K562 (cell line): ENCODE measurements around the gene GPAT3. TPM values are rescaled to one million over a fixed set of nuclear protein-coding genes. Genes with fewer than 3 reads are reported as not detected.

Source experiments
- ATAC-seq: fragments of 200-7000 bp; cut with Tn5 transposase; 3 replicates; pipeline ENCODE4 v1.9.1; 2020; ENCODE audit warnings: moderate library complexity
- BruUV-seq: library from RNA; stranded (reverse); fragments of 400-500 nt; replicated peaks from 2 replicates; lab custom pipeline; 2021; lab: Mats Ljungman, UMichigan
- CTCF ChIA-PET: fragments of 300-600 bp; formaldehyde crosslinking; extraction: SDS; loops from one replicate; lab custom pipeline; 2021; ENCODE audit warnings: low intra/inter-chr PET ratio; lab: Yijun Ruan, JAX
- POLR2A ChIA-PET: fragments of 300-600, 350-650 bp; sonication (Branson Sonifier 250); formaldehyde crosslinking; extraction: SDS; loops from one replicate; lab custom pipeline; 2021; ENCODE audit warnings: antibody characterized with exemption, inconsistent platforms; lab: Yijun Ruan, JAX
- DNase-seq, 4 experiments: peaks; one replicate each; pipeline versions ENCODE4 v3.0.0 to v3.0.0-alpha.2; 2011 to 2018; ENCODE audit warnings: low spot score in 3 of 4, mixed read lengths in 3 of 4; ENCODE audit errors: extremely low read depth in 1 of 4
- FAIRE-seq: peaks from 2 replicates; lab custom pipeline; 2011; peaks lifted over from hg19 to GRCh38; lab: Jason Lieb, UNC
- H2AFZ ChIP-seq: 2 replicates; pipeline ENCODE4 v1.6.0; 2011; ENCODE audit warnings: low read depth, low read length, control low read depth, inconsistent platforms
- H3K27ac ChIP-seq: fragments of 200-600 bp; 3 replicates; pipeline ENCODE4 v1.8.0; 2011; ENCODE audit warnings: low read depth, mild to moderate bottlenecking, control low read depth, inconsistent platforms, low read length, moderate library complexity, mixed read lengths; ENCODE audit errors: extremely low read depth
- H3K27me3 ChIP-seq, 2 experiments: fragments of 300-600 bp in 1 of 2; 2 replicates in 1 of 2; 3 replicates in 1 of 2; pipeline versions ENCODE4 v1.6.0 to v1.8.0; 2011; ENCODE audit warnings: inconsistent platforms in 2 of 2, low read length in 2 of 2, mild to moderate bottlenecking in 1 of 2, mixed read lengths in 1 of 2, moderate library complexity in 1 of 2; ENCODE audit not compliant: control insufficient read depth in 2 of 2, insufficient read depth in 2 of 2
- H3K36me3 ChIP-seq: fragments of 300-600 bp; 3 replicates; pipeline ENCODE4 v1.8.0; 2011; ENCODE audit warnings: mild to moderate bottlenecking, low read length, inconsistent platforms; ENCODE audit not compliant: control insufficient read depth, insufficient read depth
- H3K4me1 ChIP-seq, 2 experiments: fragments of 200-600 bp in 1 of 2; replicated peaks in 1 of 2; 2 replicates in 1 of 2; 3 replicates in 1 of 2; pipeline versions ENCODE4 v1.5.1 to v1.8.0; 2011; ENCODE audit warnings: inconsistent platforms in 2 of 2, low read length in 2 of 2, mild to moderate bottlenecking in 1 of 2, mixed read lengths in 1 of 2, moderate library complexity in 1 of 2; ENCODE audit not compliant: control insufficient read depth in 2 of 2, insufficient read depth in 2 of 2
- H3K4me2 ChIP-seq: 2 replicates; pipeline ENCODE4 v1.6.1; 2011; ENCODE audit warnings: low read length, control low read depth, inconsistent platforms, mixed read lengths; ENCODE audit not compliant: insufficient read depth
- H3K4me3 ChIP-seq: fragments of 200-600 bp; sonication (generic), shearing (Covaris generic); 2 replicates; pipeline ENCODE4 v1.5.1; 2016; ENCODE audit warnings: control low read depth, inconsistent platforms
- H3K79me2 ChIP-seq: fragments of 200-600 bp; 3 replicates; pipeline ENCODE4 v1.8.0; 2011; ENCODE audit warnings: low read length, inconsistent platforms; ENCODE audit not compliant: control insufficient read depth, insufficient read depth
- H3K9ac ChIP-seq, 2 experiments: 2 replicates each; pipeline versions ENCODE4 v1.6.0 to v1.6.1; 2011; ENCODE audit warnings: low read depth in 2 of 2, low read length in 2 of 2, control low read depth in 1 of 2, inconsistent platforms in 1 of 2, mild to moderate bottlenecking in 1 of 2, mixed read lengths in 1 of 2; ENCODE audit not compliant: insufficient read depth in 1 of 2
- H3K9me1 ChIP-seq: one replicate; pipeline ENCODE4 v1.6.0; 2011; ENCODE audit warnings: inconsistent platforms, mild to moderate bottlenecking, low read length, moderate library complexity; ENCODE audit not compliant: control insufficient read depth, insufficient read depth
- H3K9me3 ChIP-seq: replicated peaks from 2 replicates; pipeline ENCODE4 v1.5.1; 2011; ENCODE audit warnings: low read depth, low read length, inconsistent platforms; ENCODE audit not compliant: control insufficient read depth, insufficient read depth
- H4K20me1 ChIP-seq: replicated peaks from 2 replicates; pipeline ENCODE4 v1.6.1; 2011; ENCODE audit warnings: low read length, inconsistent platforms, mixed read lengths; ENCODE audit not compliant: control insufficient read depth, insufficient read depth
- GTF2E2 ChIP-seq: fragments of 200-800 bp; sonication (Bioruptor generic); IDR thresholded peaks from 2 replicates; pipeline ENCODE4 v1.6.1; 2016; ENCODE audit warnings: missing genetic modification characterization, missing compliant biosample characterization
- HIVEP1 ChIP-seq: fragments of 250-450 bp; sonication (Bioruptor Pico); IDR thresholded peaks from 2 replicates; pipeline ENCODE4 v1.4.0; 2020; ENCODE audit warnings: mild to moderate bottlenecking
- RAD21 ChIP-seq, 2 experiments: fragments of 250-450 bp in 1 of 2; fragments of 450-650 bp in 1 of 2; sonication (Bioruptor Pico) in 1 of 2; formaldehyde crosslinking in 1 of 2; IDR thresholded peaks in 1 of 2; conservative IDR thresholded peaks in 1 of 2; 2 replicates each; pipeline versions ENCODE4 v1.4.0 to v1.8.0; 2020 to 2022; ENCODE audit warnings: mild to moderate bottlenecking in 2 of 2, moderate library complexity in 1 of 2
- RBBP5 ChIP-seq: fragments of 200-600 bp; sonication (generic); IDR thresholded peaks from 2 replicates; pipeline ENCODE4 v1.6.1; 2012; ENCODE audit warnings: borderline replicate concordance, mild to moderate bottlenecking, low read length, control low read depth, inconsistent platforms; ENCODE audit not compliant: insufficient read depth, poor library complexity, severe bottlenecking
- REST ChIP-seq, 2 experiments: fragments of 450-650 bp; formaldehyde crosslinking in 1 of 2; IDR thresholded peaks; 2 replicates each; pipeline versions ENCODE4 v1.4.0 to v1.6.1; 2014 to 2020; ENCODE audit warnings: mild to moderate bottlenecking in 2 of 2, borderline replicate concordance in 1 of 2, low read depth in 1 of 2
- ZBTB8A ChIP-seq: fragments of 450-650 bp; IDR thresholded peaks from 2 replicates; pipeline ENCODE4 v1.6.1; 2018; ENCODE audit warnings: mild to moderate bottlenecking, moderate library complexity; ENCODE audit not compliant: partially characterized antibody
- WGBS: fragments of 100-300 bp; shearing (Covaris generic); methylation state at CpG from one replicate; pipeline ENCODE4 v1.1.6; 2016; ENCODE audit warnings: low coverage, mixed read lengths; ENCODE audit not compliant: insufficient coverage; ENCODE audit errors: missing lambda C conversion rate; 5-methylcytosine and 5-hydroxymethylcytosine counted together
- in situ Hi-C: fragments of 300-500 bp; cut with MboI; formaldehyde crosslinking; loops from 4 replicates; pipeline ENCODE4 v1.15.0; 2018; ENCODE audit warnings: inconsistent platforms, mixed read lengths
- intact Hi-C: fragments of 100-400 bp; cut with micrococcal nuclease; formaldehyde crosslinking; loops from 2 replicates; pipeline ENCODE4 v1.14.2; 2022
- polyA plus RNA-seq, 8 experiments: library from polyadenylated mRNA; depleted of rRNA in 4 of 8; stranded (reverse) in 5 of 8; unstranded in 3 of 8; fragments of >200 nt; fragmentation: Nextera tagmentation in 2 of 8; fragmentation: Illumina TruSeq in 1 of 8; extraction: Ambion mirVana in 2 of 8; extraction: Trizol in 1 of 8; gene quantifications; 2 replicates each; pipeline versions ENCODE4 v1.2.1 to v1.2.3, GENCODE V29; 2011 to 2014; ENCODE audit warnings: inconsistent platforms in 1 of 8, missing spikeins in 1 of 8
- total RNA-seq, 7 experiments: library from RNA; depleted of rRNA in 6 of 7; stranded (reverse); fragments of >200 nt in 6 of 7; fragmentation: Illumina TruSeq in 2 of 7; extraction: Trizol in 2 of 7; gene quantifications; 2 replicates each; pipeline versions ENCODE4 v1.2.1 to v1.2.3, GENCODE V29; 2011 to 2021; ENCODE audit warnings: low replicate concordance in 1 of 7
- TF ChIP-seq, protein P1 (sequence below), 3 experiments: IDR thresholded peaks in 2 of 3; conservative IDR thresholded peaks in 1 of 3; 2 replicates each; pipeline ENCODE4 v1.5.1; 2011 to 2012; ENCODE audit warnings: low read length in 3 of 3, mild to moderate bottlenecking in 3 of 3, control low read depth in 2 of 3, improper control_type of control experiment in 1 of 3, inconsistent platforms in 1 of 3, low read depth in 1 of 3, mixed read lengths in 1 of 3, moderate library complexity in 1 of 3; ENCODE audit not compliant: insufficient read depth in 2 of 3

GPAT3 gene
- total and polyA plus RNA-seq, 9 of the 15 experiments (the other 6 are each of a cell fraction or from before 2014, with no cell fraction given): 4.1 to 16.1 (median 13.1) TPM

DNA sequence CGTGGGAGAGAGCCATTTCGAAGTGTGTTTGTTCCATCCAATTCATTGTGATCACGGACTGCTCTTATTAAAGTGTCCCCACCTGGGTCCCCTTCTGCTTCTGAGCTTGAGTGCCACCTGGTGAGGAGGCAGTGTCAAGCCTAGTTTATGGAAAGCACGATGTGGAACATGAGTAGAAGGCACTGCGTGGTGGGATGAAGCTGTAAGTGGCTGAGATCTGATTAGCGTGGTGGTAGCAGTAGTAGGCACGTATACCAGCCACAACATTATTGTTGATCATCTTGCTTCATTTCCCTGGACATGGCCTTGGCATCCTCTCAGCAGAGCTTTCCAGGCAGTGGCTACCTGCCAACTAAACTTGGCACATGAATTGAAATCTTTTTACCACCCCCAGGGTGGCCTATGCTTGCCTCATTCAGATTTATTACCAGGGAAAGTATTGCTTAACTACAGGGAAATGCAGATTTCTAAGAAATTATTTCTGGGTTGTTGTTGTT is 46.4 kb downstream of the GPAT3 start:
- POLR2A ChIA-PET: interaction anchor here (1.1 kb wide), 1 partner anchor 12 kb away, joined by 3 read pairs; no protein-coding TSS in a partner anchor
- no peak for FAIRE-seq
- no peak overlapping the region for H3K27ac ChIP-seq

More for the DNA sequence above, 46.4 kb downstream of the GPAT3 start:
- no TSS peak for BruUV-seq
- no peaks in the 10 kb centered on the region for H3K9me3 ChIP-seq
- peaks cover 0 to 8% of the 10 kb centered on the region in 2 experiments; a peak in 2 of 5 replicates for H3K4me1 ChIP-seq
- intact Hi-C loops (no loop called here), in situ Hi-C loops (no loop called here)
- no peaks in the 10 kb centered on the region for H4K20me1 ChIP-seq
- no peak overlapping the region for H3K4me2 ChIP-seq
- no peak for TF ChIP-seq ZBTB8A
- TF ChIP-seq GTF2E2 (tag): no peak
- no peak for TF ChIP-seq RBBP5
- TF ChIP-seq REST (IDR thresholded peaks at IDR 0.05; ENCODE audit: borderline replicate concordance): peak; percentile 49; the same call in 1 of the 2 replicates
- no peak for TF ChIP-seq REST (CRISPR knock-in tag; IDR thresholded peaks at IDR 0.05; ENCODE audit: low read depth)
- TF ChIP-seq, protein P1, sequence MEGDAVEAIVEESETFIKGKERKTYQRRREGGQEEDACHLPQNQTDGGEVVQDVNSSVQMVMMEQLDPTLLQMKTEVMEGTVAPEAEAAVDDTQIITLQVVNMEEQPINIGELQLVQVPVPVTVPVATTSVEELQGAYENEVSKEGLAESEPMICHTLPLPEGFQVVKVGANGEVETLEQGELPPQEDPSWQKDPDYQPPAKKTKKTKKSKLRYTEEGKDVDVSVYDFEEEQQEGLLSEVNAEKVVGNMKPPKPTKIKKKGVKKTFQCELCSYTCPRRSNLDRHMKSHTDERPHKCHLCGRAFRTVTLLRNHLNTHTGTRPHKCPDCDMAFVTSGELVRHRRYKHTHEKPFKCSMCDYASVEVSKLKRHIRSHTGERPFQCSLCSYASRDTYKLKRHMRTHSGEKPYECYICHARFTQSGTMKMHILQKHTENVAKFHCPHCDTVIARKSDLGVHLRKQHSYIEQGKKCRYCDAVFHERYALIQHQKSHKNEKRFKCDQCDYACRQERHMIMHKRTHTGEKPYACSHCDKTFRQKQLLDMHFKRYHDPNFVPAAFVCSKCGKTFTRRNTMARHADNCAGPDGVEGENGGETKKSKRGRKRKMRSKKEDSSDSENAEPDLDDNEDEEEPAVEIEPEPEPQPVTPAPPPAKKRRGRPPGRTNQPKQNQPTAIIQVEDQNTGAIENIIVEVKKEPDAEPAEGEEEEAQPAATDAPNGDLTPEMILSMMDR (IDR thresholded peaks at IDR 0.05 in 2 of 3, conservative IDR thresholded peaks at IDR 0.05 in 1 of 3; ENCODE audit: insufficient read depth in 2 of 3, low read depth in 1 of 3, low read length in 3 of 3): peak in 2 of 3 experiments; percentile 14 to 41; a peak in 2 of 6 replicates
- no peak for TF ChIP-seq HIVEP1
- peak in 1 of 2 experiments; percentile 38; a peak in 2 of 4 replicates for TF ChIP-seq RAD21 (CRISPR knock-in tag; conservative IDR thresholded peaks at IDR 0.05 in 1 of 2, IDR thresholded peaks at IDR 0.05 in 1 of 2)
- no peak for DNase-seq
- no peaks in the 10 kb centered on the region for H3K27me3 ChIP-seq
- no peak overlapping the region for H2AFZ ChIP-seq
- no peaks in the 10 kb centered on the region for H3K9me1 ChIP-seq
- WGBS: 47% methylated on average over 7 of the region's 7 CpGs
- CTCF ChIA-PET: no interaction called here
- no peaks in the 10 kb centered on the region for H3K36me3 ChIP-seq
- no peak overlapping the region for H3K9ac ChIP-seq
- H3K79me2 ChIP-seq: no peaks in the 10 kb centered on the region
- H3K4me3 ChIP-seq: no peak overlapping the region
- peak; percentile 61 for ATAC-seq
